SK-N-MC (cell line): Measurements from ENCODE around the gene TM4SF1.

Experiments used
- EZH2 ChIP-seq: fragments of 200-600 bp; sonication (generic); IDR thresholded peaks from one replicate; pipeline ENCODE4 v1.6.1; 2017; ENCODE audit warnings: antibody characterized with exemption
- FOXP2 ChIP-seq: optimal IDR thresholded peaks from 2 replicates; pipeline ENCODE3; 2011; ENCODE audit warnings: mild to moderate bottlenecking, moderate library complexity; ENCODE audit not compliant: insufficient read depth; ENCODE audit errors: extremely low read length, control extremely low read depth
- POLR2AphosphoS5 ChIP-seq: IDR thresholded peaks from 2 replicates; pipeline ENCODE4 v1.6.1; 2012; ENCODE audit warnings: mild to moderate bottlenecking, low read depth, low read length, borderline replicate concordance

DNA sequence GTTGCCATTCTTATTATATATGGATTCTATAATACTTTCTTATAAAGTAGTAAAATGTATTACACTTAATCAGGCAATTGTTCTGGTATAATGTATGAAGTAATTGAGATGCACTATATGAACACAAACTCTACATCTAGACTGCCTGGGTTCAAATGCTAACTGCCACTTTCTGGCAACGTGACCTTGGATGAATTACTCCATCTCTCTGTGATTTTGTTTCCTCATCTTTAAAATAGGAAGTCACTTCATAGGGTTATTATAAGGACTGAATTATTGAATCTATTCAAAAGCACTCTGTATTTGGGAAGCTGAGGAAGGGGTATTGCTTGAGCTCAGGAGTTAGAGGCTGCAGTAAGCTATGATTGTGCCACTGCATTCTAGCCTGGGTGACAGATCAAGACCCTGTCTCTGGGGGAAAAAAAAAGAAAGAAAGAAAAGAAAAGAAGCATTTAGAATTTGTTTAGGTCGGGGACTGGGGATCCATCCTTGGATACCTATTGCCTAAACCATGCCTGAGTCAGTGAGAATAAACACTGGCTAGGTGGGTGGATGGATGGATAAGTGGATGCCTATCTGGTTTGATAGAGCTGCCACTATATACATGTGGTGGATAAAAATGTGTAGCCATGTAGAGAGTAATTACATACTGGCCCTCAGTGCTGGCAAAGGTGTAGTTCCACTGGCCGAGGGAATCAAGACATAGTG lies 2.5 kb downstream of the TM4SF1 start:
- TF ChIP-seq POLR2AphosphoS5 (no peak), EZH2 (no peak), FOXP2 (no peak)
